ENCODE results near the gene PTPRN2.

- TF ChIP-seq CTCF (conservative IDR thresholded peaks at IDR 0.05 in 1 of 2, IDR thresholded peaks at IDR 0.05 in 1 of 2; ENCODE audit: extremely low read depth in 1 of 2, insufficient read depth in 1 of 2, low read depth in 1 of 2, low read length in 2 of 2) (no peak), EZH2 (IDR thresholded peaks at IDR 0.05; ENCODE audit: borderline replicate concordance, low read length) (no peak)
These were observed 757.3 kb downstream of the PTPRN2 start for GRCh38 chr7:157830331-157830730.

All from mammary epithelial cell (primary cell).